GM12875 (cell line): ENCODE results near the gene LDHB.

ENCODE experiments used
- H3K4me3 ChIP-seq: one replicate; pipeline ENCODE4 v1.5.1; 2011; ENCODE audit warnings: low read depth, low read length, control low read depth
- CTCF ChIP-seq: IDR thresholded peaks from 2 replicates; pipeline ENCODE4 v1.5.1; 2011; ENCODE audit warnings: low read depth, mild to moderate bottlenecking, control low read depth, inconsistent platforms, low read length, moderate library complexity, borderline replicate concordance; ENCODE audit not compliant: insufficient read depth

LDHB gene

GRCh38 chr12:21638054-21638891 is 19.4 kb downstream of the LDHB start:
- TF ChIP-seq CTCF, result no peak
- H3K4me3 ChIP-seq, result no peak overlapping the region

GRCh38 chr12:21634245-21634644 is 23.4 kb downstream of the LDHB start:
- TF ChIP-seq CTCF, result no peak

GRCh38 chr12:21631367-21631766 is 26.3 kb downstream of the LDHB start:
- TF ChIP-seq CTCF, result no peak
- no peak overlapping the region for H3K4me3 ChIP-seq

More at GRCh38 chr12:21634245-21634644, 23.4 kb downstream of the LDHB start:
- H3K4me3 ChIP-seq, result no peak overlapping the region

GRCh38 chr12:21627924-21628323 is 29.7 kb downstream of the LDHB start:
- H3K4me3 ChIP-seq, result no peak overlapping the region
- no peak for TF ChIP-seq CTCF

- no peak overlapping the region for H3K4me3 ChIP-seq
- no peak for TF ChIP-seq CTCF
Observed at GRCh38 chr12:21618566-21618965, 39.1 kb downstream of the LDHB start.

- TF ChIP-seq CTCF, result no peak
- no peak overlapping the region for H3K4me3 ChIP-seq
Observed at GRCh38 chr12:21617030-21617429, 40.6 kb downstream of the LDHB start.

- H3K4me3 ChIP-seq, result no peak overlapping the region
- no peak for TF ChIP-seq CTCF
Observed at GRCh38 chr12:21615431-21615830, 42.2 kb downstream of the LDHB start.
